ENCODE data around the gene MED13L. TPM values are rescaled to one million over a fixed set of nuclear protein-coding genes. Genes with fewer than 3 reads are reported as not detected.

Gene MED13L
- total and polyA plus RNA-seq, 4 donors, result 52.2 to 196 (median 88.6) TPM

DNA sequence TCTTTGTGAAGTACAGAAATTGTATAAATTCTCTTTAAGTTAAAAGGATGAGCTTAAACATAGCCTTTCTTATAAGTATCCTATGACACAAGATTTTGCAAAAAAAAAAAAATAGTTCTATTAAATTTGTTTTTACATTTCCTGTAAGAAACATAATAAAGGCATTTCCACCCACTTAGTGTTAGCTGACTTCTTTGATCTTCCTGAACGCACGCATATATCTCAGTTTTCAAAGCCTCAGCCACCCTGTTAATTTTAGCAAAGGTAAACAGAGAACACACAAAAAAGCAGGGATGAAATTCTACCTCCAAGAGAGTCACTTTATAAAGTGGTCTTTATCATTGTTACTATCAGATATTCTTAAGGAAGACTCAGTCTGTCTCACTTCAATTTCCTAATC is 277.9 kb downstream of the MED13L start:
- 92% methylated on average over 2 of the region's 2 CpGs for WGBS (ENCODE audit: insufficient coverage)
- DNase-seq (ENCODE audit: low read depth in 4 of 6, low spot score in 6 of 6), result no peak
- no peak overlapping the region for H3K27ac ChIP-seq (ENCODE audit: low read depth, low read length)
- H3K4me1 ChIP-seq (ENCODE audit: control insufficient read depth, insufficient read depth, low read length), result peaks cover 2% of the 10 kb centered on the region
- H3K27me3 ChIP-seq (ENCODE audit: control insufficient read depth, insufficient read depth, low read length), result no peaks in the 10 kb centered on the region
- no peaks in the 10 kb centered on the region for H3K9me3 ChIP-seq (ENCODE audit: control insufficient read depth, insufficient read depth, low read length)
- no peak overlapping the region for H3K4me3 ChIP-seq (ENCODE audit: low read depth, low read length)
- H3K36me3 ChIP-seq (ENCODE audit: control insufficient read depth, insufficient read depth, low read length), result peaks cover 5% of the 10 kb centered on the region

- Histone ChIP-seq H3K27me3 (ENCODE audit: control insufficient read depth, insufficient read depth, low read length) (no peaks in the 10 kb centered on the region), H3K4me3 (ENCODE audit: low read depth, low read length) (no peak overlapping the region), H3K27ac (ENCODE audit: low read depth, low read length) (no peak overlapping the region), H3K9me3 (ENCODE audit: control insufficient read depth, insufficient read depth, low read length) (no peaks in the 10 kb centered on the region), H3K36me3 (ENCODE audit: control insufficient read depth, insufficient read depth, low read length) (peaks cover 5% of the 10 kb centered on the region), H3K4me1 (ENCODE audit: control insufficient read depth, insufficient read depth, low read length) (peaks cover 2% of the 10 kb centered on the region)
- 80% methylated on average over 2 of the region's 10 CpGs for WGBS (ENCODE audit: insufficient coverage)
- DNase-seq (ENCODE audit: low read depth in 4 of 6, low spot score in 6 of 6), result no peak
Measured at GRCh38 chr12:115998794-115999478, 278.6 kb downstream of the MED13L start.

- 71% methylated on average over 3 of the region's 3 CpGs for WGBS (ENCODE audit: insufficient coverage)
- Histone ChIP-seq H3K27ac (ENCODE audit: low read depth, low read length) (no peak overlapping the region), H3K27me3 (ENCODE audit: control insufficient read depth, insufficient read depth, low read length) (no peaks in the 10 kb centered on the region), H3K4me3 (ENCODE audit: low read depth, low read length) (no peak overlapping the region), H3K4me1 (ENCODE audit: control insufficient read depth, insufficient read depth, low read length) (peaks cover 2% of the 10 kb centered on the region), H3K9me3 (ENCODE audit: control insufficient read depth, insufficient read depth, low read length) (no peaks in the 10 kb centered on the region), H3K36me3 (ENCODE audit: control insufficient read depth, insufficient read depth, low read length) (peaks cover 5% of the 10 kb centered on the region)
- peak; percentile 10 to 84 (median 46) for DNase-seq (ENCODE audit: low read depth in 4 of 6, low spot score in 6 of 6)
Measured at GRCh38 chr12:115998119-115998633, 279.3 kb downstream of the MED13L start.

GRCh38 chr12:115993737-115994136 is 283.8 kb downstream of the MED13L start:
- no peak overlapping the region for H3K27ac ChIP-seq (ENCODE audit: low read depth, low read length)
- H3K4me3 ChIP-seq (ENCODE audit: low read depth, low read length), result no peak overlapping the region
- no peaks in the 10 kb centered on the region for H3K9me3 ChIP-seq (ENCODE audit: control insufficient read depth, insufficient read depth, low read length)
- peaks cover 2% of the 10 kb centered on the region for H3K4me1 ChIP-seq (ENCODE audit: control insufficient read depth, insufficient read depth, low read length)
- no peak for DNase-seq (ENCODE audit: low read depth in 4 of 6, low spot score in 6 of 6)
- peaks cover 15% of the 10 kb centered on the region for H3K36me3 ChIP-seq (ENCODE audit: control insufficient read depth, insufficient read depth, low read length)
- 60% methylated on average over 1 of the region's 2 CpGs for WGBS (ENCODE audit: insufficient coverage)
- H3K27me3 ChIP-seq (ENCODE audit: control insufficient read depth, insufficient read depth, low read length), result no peaks in the 10 kb centered on the region

- H3K4me3 ChIP-seq (ENCODE audit: low read depth, low read length), result no peak overlapping the region
- no peak for DNase-seq (ENCODE audit: low read depth in 4 of 6, low spot score in 6 of 6)
- no peaks in the 10 kb centered on the region for H3K4me1 ChIP-seq (ENCODE audit: control insufficient read depth, insufficient read depth, low read length)
- no CpG with 5 or more reads among the region's 3 CpGs for WGBS (ENCODE audit: insufficient coverage)
- no peaks in the 10 kb centered on the region for H3K27me3 ChIP-seq (ENCODE audit: control insufficient read depth, insufficient read depth, low read length)
- H3K9me3 ChIP-seq (ENCODE audit: control insufficient read depth, insufficient read depth, low read length), result no peaks in the 10 kb centered on the region
- H3K36me3 ChIP-seq (ENCODE audit: control insufficient read depth, insufficient read depth, low read length), result peaks cover 10% of the 10 kb centered on the region
- H3K27ac ChIP-seq (ENCODE audit: low read depth, low read length), result no peak overlapping the region
Measured at GRCh38 chr12:115990241-115990640, 287.3 kb downstream of the MED13L start.

- 89% methylated on average over 7 of the region's 8 CpGs for WGBS (ENCODE audit: insufficient coverage)
- Histone ChIP-seq H3K9me3 (ENCODE audit: control insufficient read depth, insufficient read depth, low read length) (no peaks in the 10 kb centered on the region), H3K4me3 (ENCODE audit: low read depth, low read length) (no peak overlapping the region), H3K27me3 (ENCODE audit: control insufficient read depth, insufficient read depth, low read length) (no peaks in the 10 kb centered on the region), H3K4me1 (ENCODE audit: control insufficient read depth, insufficient read depth, low read length) (no peaks in the 10 kb centered on the region), H3K36me3 (ENCODE audit: control insufficient read depth, insufficient read depth, low read length) (peaks cover 10% of the 10 kb centered on the region), H3K27ac (ENCODE audit: low read depth, low read length) (no peak overlapping the region)
- no peak for DNase-seq (ENCODE audit: low read depth in 4 of 6, low spot score in 6 of 6)
Measured at GRCh38 chr12:115988625-115989563, 288.6 kb downstream of the MED13L start.

- 60% methylated on average over 1 of the region's 2 CpGs for WGBS (ENCODE audit: insufficient coverage)
- no peak for DNase-seq (ENCODE audit: low read depth in 4 of 6, low spot score in 6 of 6)
- Histone ChIP-seq H3K4me1 (ENCODE audit: control insufficient read depth, insufficient read depth, low read length) (no peaks in the 10 kb centered on the region), H3K27me3 (ENCODE audit: control insufficient read depth, insufficient read depth, low read length) (no peaks in the 10 kb centered on the region), H3K4me3 (ENCODE audit: low read depth, low read length) (no peak overlapping the region), H3K9me3 (ENCODE audit: control insufficient read depth, insufficient read depth, low read length) (no peaks in the 10 kb centered on the region), H3K27ac (ENCODE audit: low read depth, low read length) (no peak overlapping the region), H3K36me3 (ENCODE audit: control insufficient read depth, insufficient read depth, low read length) (peaks cover 10% of the 10 kb centered on the region)
Measured at GRCh38 chr12:115988212-115988611, 289.3 kb downstream of the MED13L start.

GRCh38 chr12:115984616-115985015 is 292.9 kb downstream of the MED13L start:
- Histone ChIP-seq H3K27ac (ENCODE audit: low read depth, low read length) (no peak overlapping the region), H3K4me1 (ENCODE audit: control insufficient read depth, insufficient read depth, low read length) (no peaks in the 10 kb centered on the region), H3K27me3 (ENCODE audit: control insufficient read depth, insufficient read depth, low read length) (no peaks in the 10 kb centered on the region), H3K9me3 (ENCODE audit: control insufficient read depth, insufficient read depth, low read length) (no peaks in the 10 kb centered on the region), H3K4me3 (ENCODE audit: low read depth, low read length) (no peak overlapping the region), H3K36me3 (ENCODE audit: control insufficient read depth, insufficient read depth, low read length) (peaks cover 6% of the 10 kb centered on the region)
- no CpG with 5 or more reads among the region's 4 CpGs for WGBS (ENCODE audit: insufficient coverage)
- peak in 2 of 6 donors; percentile 23 to 71 for DNase-seq (ENCODE audit: low read depth in 4 of 6, low spot score in 6 of 6)

DNA sequence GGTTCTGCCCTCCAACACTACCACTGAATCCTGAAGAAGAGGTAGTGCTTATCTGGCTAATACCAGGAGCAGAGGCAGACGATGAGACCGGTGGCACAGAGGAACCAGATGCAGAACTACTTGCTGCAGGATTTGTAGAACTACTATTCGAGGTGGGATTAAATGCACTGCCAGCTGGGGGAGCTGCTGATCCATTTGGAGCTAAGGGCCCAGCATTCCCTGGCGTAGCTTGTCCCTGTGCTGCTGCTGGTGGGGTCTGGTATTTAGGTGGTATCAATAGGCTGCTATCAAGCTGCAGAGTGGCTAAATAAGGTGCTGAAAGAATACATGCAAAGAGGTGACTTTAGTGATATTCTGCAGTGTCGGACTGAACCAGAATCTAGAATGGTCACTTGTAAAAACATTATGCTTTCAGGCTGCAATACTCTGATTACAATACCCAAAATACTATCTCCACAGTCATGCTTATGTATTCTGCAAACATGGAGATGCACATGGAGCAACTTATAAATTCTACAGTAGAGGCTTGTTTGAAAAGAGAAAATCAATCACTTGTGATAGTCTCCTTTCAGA is 294.2 kb downstream of the MED13L start:
- Histone ChIP-seq H3K27me3 (ENCODE audit: control insufficient read depth, insufficient read depth, low read length) (no peaks in the 10 kb centered on the region), H3K27ac (ENCODE audit: low read depth, low read length) (no peak overlapping the region), H3K9me3 (ENCODE audit: control insufficient read depth, insufficient read depth, low read length) (no peaks in the 10 kb centered on the region), H3K36me3 (ENCODE audit: control insufficient read depth, insufficient read depth, low read length) (peaks cover 8% of the 10 kb centered on the region), H3K4me3 (ENCODE audit: low read depth, low read length) (no peak overlapping the region), H3K4me1 (ENCODE audit: control insufficient read depth, insufficient read depth, low read length) (no peaks in the 10 kb centered on the region)
- DNase-seq (ENCODE audit: low read depth in 4 of 6, low spot score in 6 of 6), result no peak
- 78% methylated on average over 4 of the region's 5 CpGs for WGBS (ENCODE audit: insufficient coverage)

All from spinal cord (tissue), 10 donors.